Measurements from ENCODE around the gene LRIT3.

Gene LRIT3

GRCh38 chr4:109877400-109877799 is 29.5 kb downstream of the LRIT3 start:
- no peak for TF ChIP-seq YY1 (IDR thresholded peaks at IDR 0.05; ENCODE audit: low read depth)
- no peak for TF ChIP-seq TCF12 (IDR thresholded peaks at IDR 0.05; ENCODE audit: low read depth)
- TF ChIP-seq ZBTB7A (IDR thresholded peaks at IDR 0.05; ENCODE audit: low read depth): no peak
- TF ChIP-seq TAF1 (IDR thresholded peaks at IDR 0.05; ENCODE audit: low read depth): no peak
- no peak for TF ChIP-seq NFIC (IDR thresholded peaks at IDR 0.05)
- no peak for TF ChIP-seq TEAD4 (IDR thresholded peaks at IDR 0.05)
- no peak for TF ChIP-seq EGR1 (IDR thresholded peaks at IDR 0.05)
- TF ChIP-seq CEBPB (IDR thresholded peaks at IDR 0.05): no peak
- TF ChIP-seq USF1 (IDR thresholded peaks at IDR 0.05): no peak
- TF ChIP-seq FOXM1 (IDR thresholded peaks at IDR 0.05; ENCODE audit: borderline replicate concordance, low read depth): no peak
- TF ChIP-seq MAX (IDR thresholded peaks at IDR 0.05): no peak
- no peak for TF ChIP-seq CREB1 (IDR thresholded peaks at IDR 0.05; ENCODE audit: low read depth)
- TF ChIP-seq RAD21 (IDR thresholded peaks at IDR 0.05; ENCODE audit: low read depth): no peak
- TF ChIP-seq, protein P1, sequence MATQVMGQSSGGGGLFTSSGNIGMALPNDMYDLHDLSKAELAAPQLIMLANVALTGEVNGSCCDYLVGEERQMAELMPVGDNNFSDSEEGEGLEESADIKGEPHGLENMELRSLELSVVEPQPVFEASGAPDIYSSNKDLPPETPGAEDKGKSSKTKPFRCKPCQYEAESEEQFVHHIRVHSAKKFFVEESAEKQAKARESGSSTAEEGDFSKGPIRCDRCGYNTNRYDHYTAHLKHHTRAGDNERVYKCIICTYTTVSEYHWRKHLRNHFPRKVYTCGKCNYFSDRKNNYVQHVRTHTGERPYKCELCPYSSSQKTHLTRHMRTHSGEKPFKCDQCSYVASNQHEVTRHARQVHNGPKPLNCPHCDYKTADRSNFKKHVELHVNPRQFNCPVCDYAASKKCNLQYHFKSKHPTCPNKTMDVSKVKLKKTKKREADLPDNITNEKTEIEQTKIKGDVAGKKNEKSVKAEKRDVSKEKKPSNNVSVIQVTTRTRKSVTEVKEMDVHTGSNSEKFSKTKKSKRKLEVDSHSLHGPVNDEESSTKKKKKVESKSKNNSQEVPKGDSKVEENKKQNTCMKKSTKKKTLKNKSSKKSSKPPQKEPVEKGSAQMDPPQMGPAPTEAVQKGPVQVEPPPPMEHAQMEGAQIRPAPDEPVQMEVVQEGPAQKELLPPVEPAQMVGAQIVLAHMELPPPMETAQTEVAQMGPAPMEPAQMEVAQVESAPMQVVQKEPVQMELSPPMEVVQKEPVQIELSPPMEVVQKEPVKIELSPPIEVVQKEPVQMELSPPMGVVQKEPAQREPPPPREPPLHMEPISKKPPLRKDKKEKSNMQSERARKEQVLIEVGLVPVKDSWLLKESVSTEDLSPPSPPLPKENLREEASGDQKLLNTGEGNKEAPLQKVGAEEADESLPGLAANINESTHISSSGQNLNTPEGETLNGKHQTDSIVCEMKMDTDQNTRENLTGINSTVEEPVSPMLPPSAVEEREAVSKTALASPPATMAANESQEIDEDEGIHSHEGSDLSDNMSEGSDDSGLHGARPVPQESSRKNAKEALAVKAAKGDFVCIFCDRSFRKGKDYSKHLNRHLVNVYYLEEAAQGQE (IDR thresholded peaks at IDR 0.05; ENCODE audit: low read depth): no peak
- TF ChIP-seq EP300 (IDR thresholded peaks at IDR 0.05; ENCODE audit: borderline replicate concordance): no peak

DNA sequence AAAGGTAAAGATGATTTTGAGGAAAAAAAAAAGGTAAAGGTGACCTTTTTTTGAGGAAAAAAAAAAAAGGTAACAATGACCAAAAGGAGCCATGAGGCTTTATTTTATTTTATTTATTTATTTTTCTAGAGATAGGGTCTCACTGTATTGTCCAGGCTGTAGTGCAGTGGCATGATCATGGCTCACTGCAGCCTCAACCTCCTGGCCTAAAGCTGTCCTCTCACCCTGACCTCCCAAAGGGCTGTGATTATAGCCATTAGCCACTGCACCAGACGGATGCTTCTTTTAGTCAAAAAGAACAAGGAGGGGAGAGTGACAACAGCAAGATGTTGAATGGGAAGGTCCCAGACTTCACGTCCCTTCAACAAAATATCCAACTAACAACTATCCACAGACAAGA is 30.4 kb downstream of the LRIT3 start:
- TF ChIP-seq EGR1 (IDR thresholded peaks at IDR 0.05) (no peak), TEAD4 (IDR thresholded peaks at IDR 0.05) (no peak), EP300 (IDR thresholded peaks at IDR 0.05; ENCODE audit: borderline replicate concordance) (no peak), TCF12 (IDR thresholded peaks at IDR 0.05; ENCODE audit: low read depth) (no peak), CEBPB (IDR thresholded peaks at IDR 0.05) (no peak), USF1 (IDR thresholded peaks at IDR 0.05) (no peak), RAD21 (IDR thresholded peaks at IDR 0.05; ENCODE audit: low read depth) (no peak), ZBTB7A (IDR thresholded peaks at IDR 0.05; ENCODE audit: low read depth) (no peak), CREB1 (IDR thresholded peaks at IDR 0.05; ENCODE audit: low read depth) (no peak), MAX (IDR thresholded peaks at IDR 0.05) (no peak), NFIC (IDR thresholded peaks at IDR 0.05) (no peak), TAF1 (IDR thresholded peaks at IDR 0.05; ENCODE audit: low read depth) (no peak)
- TF ChIP-seq, protein P1 (IDR thresholded peaks at IDR 0.05; ENCODE audit: low read depth): no peak

GRCh38 chr4:109879081-109879480 is 31.2 kb downstream of the LRIT3 start:
- TF ChIP-seq EGR1 (IDR thresholded peaks at IDR 0.05) (no peak), NFIC (IDR thresholded peaks at IDR 0.05) (no peak), ZBTB7A (IDR thresholded peaks at IDR 0.05; ENCODE audit: low read depth) (no peak), TAF1 (IDR thresholded peaks at IDR 0.05; ENCODE audit: low read depth) (no peak), YY1 (IDR thresholded peaks at IDR 0.05; ENCODE audit: low read depth) (no peak), TEAD4 (IDR thresholded peaks at IDR 0.05) (no peak), RAD21 (IDR thresholded peaks at IDR 0.05; ENCODE audit: low read depth) (no peak), FOXM1 (IDR thresholded peaks at IDR 0.05; ENCODE audit: borderline replicate concordance, low read depth) (no peak), CREB1 (IDR thresholded peaks at IDR 0.05; ENCODE audit: low read depth) (no peak), CEBPB (IDR thresholded peaks at IDR 0.05) (no peak)
- TF ChIP-seq, protein P1 (IDR thresholded peaks at IDR 0.05; ENCODE audit: low read depth): no peak

GRCh38 chr4:109879636-109880314 is 31.9 kb downstream of the LRIT3 start:
- TF ChIP-seq EGR1 (IDR thresholded peaks at IDR 0.05) (no peak), TAF1 (IDR thresholded peaks at IDR 0.05; ENCODE audit: low read depth) (no peak), FOXM1 (IDR thresholded peaks at IDR 0.05; ENCODE audit: borderline replicate concordance, low read depth) (no peak), ZBTB7A (IDR thresholded peaks at IDR 0.05; ENCODE audit: low read depth) (no peak), TCF12 (IDR thresholded peaks at IDR 0.05; ENCODE audit: low read depth) (no peak), RAD21 (IDR thresholded peaks at IDR 0.05; ENCODE audit: low read depth) (no peak), MAX (IDR thresholded peaks at IDR 0.05) (no peak), USF1 (IDR thresholded peaks at IDR 0.05) (no peak), TEAD4 (IDR thresholded peaks at IDR 0.05) (no peak), CEBPB (IDR thresholded peaks at IDR 0.05) (no peak), NFIC (IDR thresholded peaks at IDR 0.05) (no peak), CREB1 (IDR thresholded peaks at IDR 0.05; ENCODE audit: low read depth) (no peak), EP300 (IDR thresholded peaks at IDR 0.05; ENCODE audit: borderline replicate concordance) (no peak)
- TF ChIP-seq, protein P1 (IDR thresholded peaks at IDR 0.05; ENCODE audit: low read depth): no peak
